Activated T-helper 1 cell treated with anti-CD3 and anti-CD28 coated beads, Interleukin-2, amount 50 U/mL, for 16 hours (primary cell): ENCODE results near the gene PDE4D.

Experiments used
- DNase-seq, 2 donors: peaks; one replicate each; pipeline ENCODE4 v3.0.0-alpha.2; 2020; ENCODE audit warnings: low read depth in 1 of 2, low spot score in 1 of 2

PDE4D gene

GRCh38 chr5:59746241-59746765 lies 147.2 kb downstream of the PDE4D start:
- no peak for DNase-seq

GRCh38 chr5:59745415-59745863 lies 148.1 kb downstream of the PDE4D start:
- no peak for DNase-seq

- DNase-seq: no peak
These were observed 149.0 kb downstream of the PDE4D start for GRCh38 chr5:59744531-59744992.

- DNase-seq: no peak
These were observed 151.9 kb downstream of the PDE4D start for GRCh38 chr5:59741599-59741998.

GRCh38 chr5:59738024-59738423 lies 155.5 kb downstream of the PDE4D start:
- DNase-seq: no peak

GRCh38 chr5:59732806-59733205 lies 160.7 kb downstream of the PDE4D start:
- DNase-seq: no peak

GRCh38 chr5:59732301-59732700 lies 161.2 kb downstream of the PDE4D start:
- DNase-seq: no peak

- no peak for DNase-seq
These were observed 161.7 kb downstream of the PDE4D start for GRCh38 chr5:59731809-59732208.

- DNase-seq: no peak
These were observed 163.7 kb downstream of the PDE4D start for GRCh38 chr5:59729820-59730219.

- no peak for DNase-seq
These were observed 164.2 kb downstream of the PDE4D start for GRCh38 chr5:59729357-59729756.

- DNase-seq: no peak
These were observed 165.2 kb downstream of the PDE4D start for GRCh38 chr5:59728356-59728755.

- no peak for DNase-seq
These were observed 166.3 kb downstream of the PDE4D start for GRCh38 chr5:59727186-59727585.

GRCh38 chr5:59725392-59725767 lies 168.1 kb downstream of the PDE4D start:
- DNase-seq: no peak

GRCh38 chr5:59724482-59725391 lies 168.8 kb downstream of the PDE4D start:
- DNase-seq: no peak

GRCh38 chr5:59722874-59723273 lies 170.7 kb downstream of the PDE4D start:
- DNase-seq: no peak

GRCh38 chr5:59721741-59722140 lies 171.8 kb downstream of the PDE4D start:
- no peak for DNase-seq

- DNase-seq: no peak
These were observed 173.5 kb downstream of the PDE4D start for GRCh38 chr5:59720063-59720462.

- DNase-seq: no peak
These were observed 176.5 kb downstream of the PDE4D start for GRCh38 chr5:59716966-59717500.

- no peak for DNase-seq
These were observed 177.5 kb downstream of the PDE4D start for GRCh38 chr5:59716029-59716428.

- DNase-seq: no peak
These were observed 178.3 kb downstream of the PDE4D start for GRCh38 chr5:59715228-59715627.

- no peak for DNase-seq
These were observed 180.1 kb downstream of the PDE4D start for GRCh38 chr5:59713498-59713844.

- no peak for DNase-seq
These were observed 180.6 kb downstream of the PDE4D start for GRCh38 chr5:59712836-59713497.
